Activated CD8-positive, alpha-beta memory T cell treated with anti-CD3 and anti-CD28 coated beads, Interleukin-2, amount 50 U/mL, for 24 hours (primary cell): ENCODE results near the gene ALDH3B1.

Experiments
- DNase-seq: peaks from one replicate; pipeline ENCODE4 v3.0.0-alpha.2; 2020; ENCODE audit errors: extremely low read depth

Gene ALDH3B1

DNA sequence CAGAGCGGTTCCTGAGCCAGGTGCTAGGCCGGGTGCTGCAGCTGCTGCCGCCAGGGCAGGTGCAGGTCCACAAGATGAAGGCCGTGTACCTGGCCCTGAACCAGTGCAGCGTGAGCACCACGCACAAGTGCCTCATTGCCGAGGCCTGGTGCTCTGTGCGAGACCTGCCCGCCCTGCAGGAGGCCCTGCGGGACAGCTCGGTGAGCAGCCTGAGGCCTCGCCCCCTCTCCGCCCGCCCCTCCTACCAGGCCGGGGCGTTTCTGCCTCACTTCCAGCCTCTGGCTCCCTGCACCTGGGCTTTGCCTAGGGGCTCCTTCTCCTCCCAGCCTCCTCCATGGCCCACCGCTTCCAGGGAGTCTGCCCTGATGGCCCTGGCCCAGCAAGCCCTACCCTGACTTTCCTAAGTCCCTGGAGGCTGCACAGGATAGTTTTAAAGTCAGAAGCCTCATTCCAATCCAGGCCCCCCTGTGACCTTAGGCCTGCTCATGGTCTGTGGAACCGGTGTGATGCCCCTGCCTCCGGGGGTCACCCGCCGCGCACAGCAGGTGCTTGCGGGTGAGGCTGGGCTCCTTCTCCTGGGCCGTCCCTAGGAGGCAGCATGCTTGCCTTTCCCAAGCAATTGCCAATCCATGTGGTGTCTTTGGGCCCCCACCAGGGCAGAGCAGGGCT is 34.2 kb downstream of the ALDH3B1 start:
- DNase-seq, result no peak

DNA sequence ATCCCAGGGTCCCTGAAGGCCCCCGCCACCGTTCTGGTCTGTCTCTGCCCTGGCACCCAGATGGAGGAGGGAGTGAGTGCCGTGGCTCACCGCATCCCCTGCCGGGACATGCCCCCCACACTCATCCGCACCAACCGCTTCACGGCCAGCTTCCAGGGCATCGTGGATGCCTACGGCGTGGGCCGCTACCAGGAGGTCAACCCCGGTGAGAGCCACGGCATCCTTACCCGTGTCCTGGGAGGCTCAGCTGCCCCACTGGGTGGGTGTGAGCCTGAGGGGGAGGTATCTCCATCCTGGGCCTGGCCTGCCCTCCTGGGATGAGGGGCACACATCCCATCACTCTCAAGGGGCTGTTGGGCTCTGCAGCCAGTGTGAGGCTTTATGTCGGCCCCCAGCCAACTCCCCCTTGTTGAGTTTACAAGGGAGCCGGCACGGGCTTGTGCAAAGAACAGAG is 34.8 kb downstream of the ALDH3B1 start:
- DNase-seq, result no peak

DNA sequence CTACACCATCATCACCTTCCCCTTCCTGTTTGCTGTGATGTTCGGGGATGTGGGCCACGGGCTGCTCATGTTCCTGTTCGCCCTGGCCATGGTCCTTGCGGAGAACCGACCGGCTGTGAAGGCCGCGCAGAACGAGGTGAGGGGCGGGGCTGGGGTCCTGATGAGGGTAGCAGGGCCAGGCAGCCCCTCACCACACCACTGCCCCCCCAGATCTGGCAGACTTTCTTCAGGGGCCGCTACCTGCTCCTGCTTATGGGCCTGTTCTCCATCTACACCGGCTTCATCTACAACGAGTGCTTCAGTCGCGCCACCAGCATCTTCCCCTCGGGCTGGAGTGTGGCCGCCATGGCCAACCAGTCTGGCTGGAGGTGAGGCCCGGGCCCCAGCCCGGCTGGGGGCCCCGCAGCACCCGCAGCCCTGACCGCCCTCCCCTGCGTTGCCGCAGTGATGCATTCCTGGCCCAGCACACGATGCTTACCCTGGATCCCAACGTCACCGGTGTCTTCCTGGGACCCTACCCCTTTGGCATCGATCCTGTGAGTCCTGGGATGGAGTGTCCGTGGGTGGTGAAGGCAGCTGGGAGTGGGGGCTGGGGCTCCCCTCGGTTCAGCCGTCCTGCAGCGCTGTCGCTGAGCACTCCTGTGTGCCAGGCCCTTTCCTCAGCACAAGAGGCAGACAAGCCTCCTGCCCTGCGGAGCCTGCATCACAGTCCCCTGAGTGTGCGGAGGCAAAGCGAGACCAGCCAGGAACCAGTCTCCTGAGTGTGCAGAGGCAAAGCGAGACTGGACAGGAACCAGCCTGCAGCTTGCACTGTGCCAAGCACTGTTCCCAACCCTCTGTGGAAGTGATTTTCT is 37.5 kb downstream of the ALDH3B1 start:
- DNase-seq, result no peak

DNA sequence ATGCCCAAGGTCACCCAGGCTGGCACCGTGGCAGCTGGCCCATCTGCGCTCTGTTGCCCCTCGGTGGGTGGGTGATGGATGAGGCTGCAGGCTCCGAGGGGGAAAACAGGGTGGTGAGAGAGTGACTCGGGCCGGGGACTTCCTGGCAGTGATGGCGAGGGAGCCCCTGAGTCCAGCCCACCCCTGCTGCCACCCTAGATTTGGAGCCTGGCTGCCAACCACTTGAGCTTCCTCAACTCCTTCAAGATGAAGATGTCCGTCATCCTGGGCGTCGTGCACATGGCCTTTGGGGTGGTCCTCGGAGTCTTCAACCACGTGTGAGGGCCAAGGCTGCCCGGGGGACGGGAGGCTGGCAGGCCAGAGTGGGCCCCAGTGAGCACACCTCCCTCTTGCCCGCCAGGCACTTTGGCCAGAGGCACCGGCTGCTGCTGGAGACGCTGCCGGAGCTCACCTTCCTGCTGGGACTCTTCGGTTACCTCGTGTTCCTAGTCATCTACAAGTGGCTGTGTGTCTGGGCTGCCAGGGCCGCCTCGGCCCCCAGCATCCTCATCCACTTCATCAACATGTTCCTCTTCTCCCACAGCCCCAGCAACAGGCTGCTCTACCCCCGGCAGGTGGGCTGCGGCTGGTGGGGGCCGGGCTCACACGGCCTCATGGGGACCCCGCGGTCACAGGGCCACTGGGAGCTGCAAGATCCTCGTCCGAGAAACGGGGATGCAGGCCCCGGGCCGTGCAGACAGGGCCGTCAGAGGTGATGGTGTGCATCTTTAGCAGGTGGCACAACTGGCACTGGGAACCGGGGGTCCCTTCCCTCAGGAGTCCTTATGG is 38.8 kb downstream of the ALDH3B1 start:
- no peak for DNase-seq

DNA sequence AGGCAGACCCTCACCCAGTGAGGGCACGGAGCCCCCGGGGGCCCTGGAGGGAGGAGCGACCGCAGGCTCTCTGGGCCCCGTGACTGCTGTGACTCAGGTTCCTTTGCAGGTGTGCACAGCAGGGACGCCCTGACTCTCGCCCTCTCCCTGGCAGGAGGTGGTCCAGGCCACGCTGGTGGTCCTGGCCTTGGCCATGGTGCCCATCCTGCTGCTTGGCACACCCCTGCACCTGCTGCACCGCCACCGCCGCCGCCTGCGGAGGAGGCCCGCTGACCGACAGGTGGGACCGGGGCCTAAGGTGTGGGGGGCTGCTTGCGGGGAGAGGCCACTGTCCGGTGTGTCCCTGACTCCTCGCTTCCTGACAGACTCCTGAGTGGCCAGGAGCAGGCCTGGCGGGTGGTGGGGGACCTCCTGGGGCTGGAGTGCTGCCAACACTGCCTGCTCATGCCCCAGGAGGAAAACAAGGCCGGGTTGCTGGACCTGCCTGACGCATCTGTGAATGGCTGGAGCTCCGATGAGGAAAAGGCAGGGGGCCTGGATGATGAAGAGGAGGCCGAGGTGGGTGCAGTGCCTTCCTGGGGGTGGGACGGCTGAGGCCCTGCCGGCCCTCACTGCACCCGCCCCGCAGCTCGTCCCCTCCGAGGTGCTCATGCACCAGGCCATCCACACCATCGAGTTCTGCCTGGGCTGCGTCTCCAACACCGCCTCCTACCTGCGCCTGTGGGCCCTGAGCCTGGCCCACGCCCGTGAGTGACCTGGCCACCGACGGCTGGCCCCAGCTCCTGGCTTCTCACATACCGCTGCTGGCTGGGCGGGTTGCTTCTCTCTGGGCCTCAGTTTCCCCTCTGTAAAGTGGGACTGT is 39.6 kb downstream of the ALDH3B1 start:
- no peak for DNase-seq

DNA sequence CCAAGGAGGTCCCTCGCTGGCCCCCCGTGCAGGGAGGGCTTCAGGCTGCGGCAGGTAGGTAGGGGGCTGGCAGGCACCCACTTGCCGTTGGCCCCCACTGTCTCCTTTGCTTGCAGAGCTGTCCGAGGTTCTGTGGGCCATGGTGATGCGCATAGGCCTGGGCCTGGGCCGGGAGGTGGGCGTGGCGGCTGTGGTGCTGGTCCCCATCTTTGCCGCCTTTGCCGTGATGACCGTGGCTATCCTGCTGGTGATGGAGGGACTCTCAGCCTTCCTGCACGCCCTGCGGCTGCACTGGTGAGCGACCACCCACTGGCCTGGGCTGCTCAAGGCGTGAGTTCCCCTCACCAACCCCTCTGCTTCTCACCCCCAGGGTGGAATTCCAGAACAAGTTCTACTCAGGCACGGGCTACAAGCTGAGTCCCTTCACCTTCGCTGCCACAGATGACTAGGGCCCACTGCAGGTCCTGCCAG is 40.3 kb downstream of the ALDH3B1 start:
- no peak for DNase-seq

DNA sequence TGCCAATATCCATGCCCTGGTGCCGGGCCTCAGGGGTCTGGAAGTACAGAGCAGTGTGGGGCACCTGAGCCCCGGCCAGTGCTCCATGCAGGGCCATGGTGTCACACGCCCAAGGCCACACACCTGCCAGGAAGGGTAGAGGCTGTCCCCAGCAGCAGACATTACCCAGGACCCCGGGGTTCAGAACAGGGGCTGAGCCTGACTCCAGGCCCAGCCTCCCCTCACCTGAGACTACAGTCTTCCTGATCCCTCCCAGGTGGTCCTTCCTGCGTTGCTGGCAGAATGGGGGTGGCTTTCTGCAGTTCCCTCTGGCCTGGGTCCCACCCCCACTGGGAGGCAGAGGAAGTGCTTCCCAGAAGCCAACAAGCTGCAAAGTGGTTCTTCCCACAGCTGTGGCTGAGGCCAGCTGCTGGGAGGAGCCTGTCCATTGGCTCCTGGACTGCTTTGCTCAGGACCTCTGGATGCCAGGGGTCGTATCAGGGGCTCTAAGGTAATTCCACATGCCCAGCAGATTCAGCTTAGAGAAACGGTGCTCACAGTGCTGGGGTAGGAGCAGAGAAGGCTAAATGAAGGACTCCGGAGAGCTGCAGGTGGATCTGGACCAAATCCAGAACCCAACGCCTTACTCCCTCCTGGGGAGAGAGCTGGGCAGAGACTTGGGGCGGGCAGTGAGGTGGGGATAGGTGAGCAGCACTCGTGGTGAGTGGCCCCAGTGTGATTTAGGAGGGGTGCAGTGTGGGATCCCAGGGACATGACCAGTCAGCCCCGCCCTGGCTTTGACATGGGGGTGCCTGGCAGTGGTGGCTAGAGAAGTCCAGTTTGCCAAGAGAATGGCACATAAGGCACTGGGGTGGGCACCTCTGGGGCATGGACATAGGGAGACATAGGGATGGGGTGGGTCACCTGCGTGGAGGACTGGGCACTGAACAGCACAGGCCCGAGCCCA is 41.3 kb downstream of the ALDH3B1 start:
- no peak for DNase-seq

DNA sequence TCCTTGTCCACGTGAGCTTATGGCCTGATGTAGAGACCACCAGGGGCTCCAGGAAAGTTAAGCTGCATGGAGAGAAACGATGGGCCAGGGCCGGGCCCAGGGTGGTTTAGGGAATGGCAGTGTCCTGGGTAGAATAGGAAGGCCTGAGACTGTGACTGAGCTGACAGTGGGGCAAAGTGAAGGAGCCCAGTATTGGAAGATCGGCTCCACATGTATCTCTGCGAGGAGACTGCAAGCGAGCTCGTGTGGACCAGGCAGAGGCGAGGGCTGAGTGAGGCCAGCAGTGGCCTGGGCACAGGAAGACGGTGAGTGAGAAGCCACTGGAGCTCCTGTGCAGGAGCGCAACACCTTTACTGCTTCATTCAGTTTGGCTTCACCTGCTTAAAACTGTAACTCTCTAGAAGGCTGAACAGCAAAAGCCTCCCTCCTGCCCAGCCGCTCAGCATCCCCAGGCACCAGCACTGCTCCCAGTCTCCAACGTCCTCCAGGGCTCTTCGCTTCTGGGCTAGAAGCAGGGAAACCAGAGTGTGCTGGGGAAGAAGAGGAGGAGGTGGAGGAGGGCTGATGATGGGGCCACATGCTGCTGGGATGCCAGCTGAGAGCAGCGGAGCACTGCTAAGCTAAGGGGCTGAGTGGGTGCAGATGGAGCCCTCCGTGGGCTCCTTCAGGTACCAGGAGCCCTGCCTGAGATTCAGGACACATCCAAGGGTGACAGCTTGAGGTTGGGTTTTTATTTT is 42.2 kb downstream of the ALDH3B1 start:
- no peak for DNase-seq

DNA sequence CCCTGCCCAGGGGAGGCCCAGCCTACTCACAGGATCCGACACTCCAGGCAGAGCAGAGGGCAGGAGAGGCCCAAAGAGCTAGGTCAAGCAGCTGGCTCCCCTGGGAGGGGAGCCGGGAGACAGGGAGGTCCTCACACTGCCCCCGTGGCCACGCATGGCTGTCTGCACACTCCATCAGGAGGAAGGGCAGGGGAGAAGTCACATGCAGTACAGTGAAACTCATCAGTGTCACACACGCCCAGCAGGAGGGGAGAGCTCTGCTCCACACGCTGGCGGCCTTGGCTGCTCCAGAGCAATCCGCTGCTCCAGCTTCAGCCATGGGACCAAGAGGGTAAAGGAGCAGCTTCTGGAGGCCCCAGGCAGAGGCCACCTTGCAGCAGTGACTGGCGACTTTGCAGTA is 43.0 kb downstream of the ALDH3B1 start:
- no peak for DNase-seq

DNA sequence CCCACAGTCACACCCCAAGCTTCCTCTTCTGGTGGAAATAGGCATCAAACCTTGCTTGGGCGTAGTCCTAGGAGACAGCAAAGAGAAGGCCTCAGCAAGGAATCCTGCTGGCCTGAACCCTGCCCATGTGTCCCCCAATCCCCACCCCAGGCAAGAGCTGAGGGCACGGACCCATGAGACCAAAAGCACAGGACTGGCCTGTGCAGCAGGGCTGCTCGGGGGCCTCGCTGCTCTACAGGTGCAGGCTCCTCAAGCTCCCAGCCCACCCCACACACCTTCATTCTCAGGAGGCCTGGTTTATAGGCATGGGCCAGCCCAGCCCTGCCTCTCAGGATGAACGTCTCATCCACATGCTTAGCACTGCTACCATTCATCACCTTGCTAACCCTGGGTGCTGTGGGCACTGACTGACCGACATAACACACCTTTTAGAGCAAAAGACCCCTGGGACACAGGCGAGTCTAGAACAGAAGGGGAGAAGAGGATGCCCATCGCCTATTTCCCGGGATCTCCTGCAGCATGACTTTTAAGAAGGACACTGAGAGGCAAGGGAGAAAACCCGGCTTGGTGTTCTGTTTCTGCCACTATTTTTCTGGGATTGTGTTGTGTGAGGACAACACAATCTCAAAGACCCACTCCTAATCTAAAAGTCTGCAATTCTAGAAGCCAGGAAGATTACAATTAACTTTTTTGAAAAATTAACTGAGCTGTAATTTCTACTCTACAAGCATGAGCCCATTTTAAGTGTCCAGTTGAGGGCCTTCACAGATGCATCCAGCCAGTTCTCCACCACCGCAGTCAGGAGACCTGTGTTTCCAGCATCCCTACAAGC is 44.1 kb downstream of the ALDH3B1 start:
- DNase-seq, result no peak

DNA sequence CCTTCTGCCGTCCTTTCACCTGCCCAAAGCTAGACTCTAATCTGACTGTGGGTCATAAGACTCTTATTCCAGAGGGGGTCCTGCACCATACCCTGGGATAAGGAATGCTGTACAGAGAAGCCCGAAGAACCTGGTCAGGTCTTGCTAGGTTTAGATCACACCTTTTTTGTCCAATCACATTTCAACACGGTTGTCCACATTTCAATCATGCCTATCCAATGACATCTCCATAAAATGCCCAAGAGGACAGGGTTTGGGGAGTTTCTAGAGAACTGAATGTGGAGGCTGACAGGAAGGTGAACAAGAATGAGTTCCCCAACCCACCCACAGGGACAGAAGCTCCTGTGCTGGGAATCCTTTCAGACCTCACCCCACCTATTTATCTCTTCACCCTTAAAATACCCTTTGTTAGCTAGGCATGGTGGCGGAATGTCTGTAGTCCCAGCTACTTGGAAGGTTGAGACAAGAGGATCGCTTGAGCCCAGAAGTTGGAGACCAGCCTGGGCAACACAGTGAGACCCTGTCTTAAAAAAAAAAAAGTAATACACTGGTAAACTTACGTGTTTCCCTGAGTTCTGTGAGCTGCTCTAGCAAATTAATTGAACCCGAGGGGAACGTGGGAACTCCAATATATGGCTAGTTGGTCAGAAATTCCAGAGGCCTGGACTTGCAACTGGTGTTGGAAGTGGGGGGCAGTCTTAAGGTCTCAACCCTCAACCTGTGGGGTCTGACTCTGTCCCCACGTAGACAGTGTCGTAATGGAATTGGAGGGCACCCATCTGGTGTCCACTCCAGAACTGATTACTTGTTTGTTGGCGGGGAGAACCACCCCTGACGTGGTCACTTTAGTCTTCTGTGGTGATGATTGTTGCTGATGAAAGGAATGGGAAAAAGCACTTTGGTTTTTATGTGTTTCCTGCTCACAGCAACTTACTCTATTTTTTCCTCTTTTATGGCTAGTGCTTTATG is 46.5 kb downstream of the ALDH3B1 start:
- no peak for DNase-seq

DNA sequence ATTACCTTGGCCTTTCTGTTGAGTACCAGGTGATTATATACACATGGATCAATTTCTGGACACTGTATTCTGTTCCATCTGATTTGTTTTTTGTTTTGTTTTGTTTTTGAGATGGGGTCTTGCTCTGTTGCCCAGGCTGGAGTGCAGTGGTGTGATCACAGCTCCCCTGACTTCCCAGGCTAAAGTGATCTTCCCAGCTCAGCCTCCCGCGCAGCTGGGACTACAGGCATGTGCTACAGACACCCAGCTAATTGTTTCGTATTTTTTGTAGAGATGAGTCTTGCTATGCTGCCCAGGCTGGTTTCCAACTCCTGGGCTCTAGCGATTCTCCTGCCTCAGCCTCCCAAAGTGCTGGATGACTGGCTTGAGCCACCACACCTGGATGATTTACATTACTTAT is 47.7 kb downstream of the ALDH3B1 start:
- DNase-seq, result no peak

DNA sequence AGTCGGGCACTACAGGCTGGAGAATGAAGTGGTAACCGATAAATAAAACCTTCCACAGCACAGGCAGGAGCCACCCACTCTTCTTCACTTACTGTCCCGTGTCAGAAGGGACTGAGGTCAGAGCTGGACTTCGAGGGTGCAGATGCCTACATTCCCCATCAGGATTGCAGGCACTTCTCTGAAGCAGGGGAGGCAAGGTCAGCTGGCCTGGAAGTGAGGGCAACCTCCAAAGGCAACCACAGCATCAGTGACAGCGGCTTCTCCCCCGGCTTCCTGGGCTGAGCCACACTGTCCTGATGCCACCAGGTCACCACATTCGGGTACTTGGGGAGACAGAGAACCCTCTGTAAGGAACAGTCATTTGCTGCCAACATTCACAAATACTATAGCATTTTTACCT is 51.4 kb downstream of the ALDH3B1 start:
- DNase-seq, result no peak

DNA sequence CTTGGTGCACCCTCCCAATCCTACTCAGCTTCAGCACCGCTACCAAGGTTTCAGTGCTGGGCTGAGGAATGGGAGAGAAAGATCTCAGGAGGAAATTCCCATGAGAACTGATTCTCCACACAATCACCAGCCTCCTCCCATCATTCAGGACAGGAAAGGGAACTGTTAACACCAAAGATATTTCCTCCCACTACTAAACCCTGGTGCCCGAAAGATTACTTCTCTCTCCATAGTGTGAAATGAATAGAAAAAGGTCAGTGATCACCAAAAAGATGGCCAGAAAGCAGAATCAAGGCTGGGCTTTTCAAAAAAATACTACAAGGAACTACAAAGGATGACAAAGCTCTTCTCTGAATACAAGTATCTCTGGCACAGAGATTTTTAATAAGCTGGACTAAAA is 54.8 kb downstream of the ALDH3B1 start:
- DNase-seq, result no peak

DNA sequence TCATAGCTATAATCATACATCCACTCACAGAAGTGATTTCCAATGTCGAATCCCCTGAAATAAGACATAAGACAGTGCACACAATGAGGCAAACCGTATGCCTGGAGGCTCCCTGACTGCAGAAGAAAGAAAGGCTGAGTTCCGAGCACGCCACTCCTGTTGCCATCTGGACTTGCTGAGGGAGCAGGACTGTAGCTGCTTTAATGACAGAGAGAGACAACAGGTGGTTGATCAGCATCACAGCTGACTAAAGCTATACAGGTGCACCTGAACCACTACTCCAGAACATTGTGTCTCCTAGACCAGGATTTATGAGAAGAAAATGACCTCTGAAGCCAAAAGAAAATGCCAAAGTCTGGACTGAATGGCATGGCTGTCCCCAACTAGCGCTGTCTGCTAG is 55.7 kb downstream of the ALDH3B1 start:
- no peak for DNase-seq

DNA sequence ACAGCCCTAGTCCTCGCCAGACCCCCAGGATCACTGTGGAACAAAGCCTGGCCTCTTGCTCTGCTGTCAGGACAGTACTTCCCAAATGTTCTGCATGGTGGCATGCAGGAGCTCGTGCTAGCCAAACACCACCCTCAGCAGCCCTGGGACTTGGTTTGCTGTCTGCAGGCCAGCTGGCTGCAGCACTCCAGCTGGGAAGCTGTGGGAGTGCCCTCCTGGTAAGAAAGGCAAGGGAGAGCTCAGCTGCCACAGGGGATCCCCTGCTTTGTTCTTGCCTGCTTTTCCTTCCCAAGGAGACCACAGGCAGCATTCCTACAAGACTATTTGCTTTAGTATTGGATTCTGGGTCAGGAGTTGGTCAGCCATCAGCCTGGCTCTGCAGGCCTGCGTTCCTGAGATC is 56.6 kb downstream of the ALDH3B1 start:
- no peak for DNase-seq

DNA sequence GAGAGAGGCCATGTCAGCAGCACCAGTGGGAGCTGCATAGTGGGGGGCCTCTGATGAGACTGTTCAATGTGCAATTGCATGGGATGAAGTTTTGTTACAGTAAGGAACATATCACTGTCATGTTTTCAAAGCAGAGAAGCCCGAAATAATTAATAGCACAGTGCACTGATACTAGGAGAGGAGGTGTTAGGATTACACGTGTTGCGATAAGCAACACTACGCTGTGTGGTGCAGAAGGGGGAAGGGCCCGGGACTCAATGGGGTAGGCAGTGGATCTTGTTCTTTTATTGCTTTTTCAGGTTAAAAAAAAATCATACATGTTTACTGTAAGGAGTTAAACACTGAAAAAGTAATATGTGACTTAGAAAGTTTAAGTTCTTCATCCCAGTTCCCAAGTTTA is 57.9 kb downstream of the ALDH3B1 start:
- DNase-seq, result no peak
